Measurements from ENCODE around the gene EFCAB6.

Gene EFCAB6

GRCh38 chr22:43631201-43631600, 180.9 kb downstream of the EFCAB6 start:
- no peak for TF ChIP-seq CTCF (IDR thresholded peaks at IDR 0.05; ENCODE audit: borderline replicate concordance, insufficient read depth, low read depth, low read length)

GRCh38 chr22:43630451-43630850, 181.7 kb downstream of the EFCAB6 start:
- no peak for TF ChIP-seq CTCF (IDR thresholded peaks at IDR 0.05; ENCODE audit: borderline replicate concordance, insufficient read depth, low read depth, low read length)
- H3K4me3 ChIP-seq (ENCODE audit: low read depth, low read length) = no peak overlapping the region

More at GRCh38 chr22:43631201-43631600, 180.9 kb downstream of the EFCAB6 start:
- no peak overlapping the region for H3K4me3 ChIP-seq (ENCODE audit: low read depth, low read length)

GRCh38 chr22:43628250-43628649, 183.9 kb downstream of the EFCAB6 start:
- TF ChIP-seq CTCF (IDR thresholded peaks at IDR 0.05; ENCODE audit: borderline replicate concordance, insufficient read depth, low read depth, low read length) = no peak
- no peak overlapping the region for H3K4me3 ChIP-seq (ENCODE audit: low read depth, low read length)

GRCh38 chr22:43627485-43628213, 184.5 kb downstream of the EFCAB6 start:
- no peak for TF ChIP-seq CTCF (IDR thresholded peaks at IDR 0.05; ENCODE audit: borderline replicate concordance, insufficient read depth, low read depth, low read length)
- H3K4me3 ChIP-seq (ENCODE audit: low read depth, low read length) = no peak overlapping the region

GRCh38 chr22:43625242-43625641, 186.9 kb downstream of the EFCAB6 start:
- no peak for TF ChIP-seq CTCF (IDR thresholded peaks at IDR 0.05; ENCODE audit: borderline replicate concordance, insufficient read depth, low read depth, low read length)
- H3K4me3 ChIP-seq (ENCODE audit: low read depth, low read length) = no peak overlapping the region

GRCh38 chr22:43624144-43624998, 187.7 kb downstream of the EFCAB6 start:
- no peak for TF ChIP-seq CTCF (IDR thresholded peaks at IDR 0.05; ENCODE audit: borderline replicate concordance, insufficient read depth, low read depth, low read length)
- H3K4me3 ChIP-seq (ENCODE audit: low read depth, low read length) = no peak overlapping the region
